HepG2 (cell line): ENCODE results near the gene RASGRP2. TPM values are rescaled to one million over a fixed set of nuclear protein-coding genes. Genes with fewer than 3 reads are reported as not detected.

Source experiments
- AGO1 ChIP-seq: fragments of 200-400 bp; formaldehyde crosslinking; IDR thresholded peaks from 2 replicates; pipeline ENCODE4 v1.6.1; 2017; ENCODE audit warnings: mild to moderate bottlenecking, low read depth, low read length, moderate library complexity; ENCODE audit not compliant: poor library complexity, severe bottlenecking
- ATF1 ChIP-seq: IDR thresholded peaks from 2 replicates; pipeline ENCODE4 v1.6.1; 2016; ENCODE audit warnings: mild to moderate bottlenecking, control low read depth
- ATF5 ChIP-seq: sonication (generic); formaldehyde crosslinking; IDR thresholded peaks from 2 replicates; pipeline ENCODE4 v1.4.0; 2020; ENCODE audit warnings: mild to moderate bottlenecking, low read depth, missing genetic modification reagents
- EP300 ChIP-seq, 3 experiments: sonication (generic) in 1 of 3; formaldehyde crosslinking in 1 of 3; IDR thresholded peaks; 2 replicates each; pipeline versions ENCODE4 v1.5.1 to v1.6.1; 2011 to 2020; ENCODE audit warnings: low read depth in 2 of 3, low read length in 2 of 3, borderline replicate concordance in 1 of 3, improper control_type of control experiment in 1 of 3, mild to moderate bottlenecking in 1 of 3, missing genetic modification reagents in 1 of 3, moderate library complexity in 1 of 3
- GPBP1L1 ChIP-seq: sonication (generic); formaldehyde crosslinking; IDR thresholded peaks from 2 replicates; pipeline ENCODE4 v1.5.0; 2020; ENCODE audit warnings: mild to moderate bottlenecking, missing genetic modification reagents
- KDM3A ChIP-seq: IDR thresholded peaks from 2 replicates; pipeline ENCODE4 v1.6.1; 2018; ENCODE audit warnings: low read depth, missing compliant biosample characterization
- MED8 ChIP-seq: sonication (generic); formaldehyde crosslinking; IDR thresholded peaks from 2 replicates; pipeline ENCODE4 v1.8.1; 2023; ENCODE audit warnings: mild to moderate bottlenecking, missing genetic modification reagents; ENCODE audit not compliant: insufficient replicate concordance
- MTF2 ChIP-seq: sonication (generic); formaldehyde crosslinking; IDR thresholded peaks from 2 replicates; pipeline ENCODE4 v1.5.0; 2020; ENCODE audit warnings: missing genetic modification reagents, borderline replicate concordance
- NFKB2 ChIP-seq: sonication (generic); formaldehyde crosslinking; IDR thresholded peaks from 2 replicates; pipeline ENCODE4 v1.4.0; 2020; ENCODE audit warnings: missing genetic modification reagents, borderline replicate concordance
- NFYB ChIP-seq: sonication (generic); formaldehyde crosslinking; IDR thresholded peaks from 2 replicates; pipeline ENCODE4 v1.4.0; 2020; ENCODE audit warnings: missing genetic modification reagents
- NFYC ChIP-seq: IDR thresholded peaks from 2 replicates; pipeline ENCODE4 v1.6.1; 2016; ENCODE audit warnings: missing genetic modification reagents, missing compliant biosample characterization
- NR2C2 ChIP-seq: sonication (generic); formaldehyde crosslinking; IDR thresholded peaks from 2 replicates; pipeline ENCODE4 v1.4.0; 2020; ENCODE audit warnings: missing genetic modification reagents, mild to moderate bottlenecking, moderate library complexity, borderline replicate concordance
- REL ChIP-seq: sonication (generic); formaldehyde crosslinking; conservative IDR thresholded peaks from 2 replicates; pipeline ENCODE4 v1.8.0; 2022; ENCODE audit warnings: mild to moderate bottlenecking, missing genetic modification reagents, moderate library complexity
- RXRB ChIP-seq: IDR thresholded peaks from 2 replicates; pipeline ENCODE4 v1.6.1; 2016; ENCODE audit warnings: borderline replicate concordance, missing genetic modification reagents, missing compliant biosample characterization
- TARDBP ChIP-seq: sonication (generic); formaldehyde crosslinking; IDR thresholded peaks from 2 replicates; pipeline ENCODE4 v1.8.0; 2022; ENCODE audit warnings: mild to moderate bottlenecking, missing genetic modification reagents
- THAP11 ChIP-seq: IDR thresholded peaks from 2 replicates; pipeline ENCODE4 v1.6.1; 2016; ENCODE audit warnings: missing biosample characterization, missing genetic modification reagents
- XRCC5 ChIP-seq: fragments of 200-400 bp; formaldehyde crosslinking; optimal IDR thresholded peaks from 2 replicates; pipeline ENCODE3; 2017; ENCODE audit warnings: mild to moderate bottlenecking, low read length
- YY1 ChIP-seq: IDR thresholded peaks from 2 replicates; pipeline ENCODE4 v1.6.1; 2011; ENCODE audit warnings: low read length, low read depth, moderate library complexity, mild to moderate bottlenecking; ENCODE audit not compliant: insufficient read depth, insufficient replicate concordance
- ZBTB21 ChIP-seq: sonication (generic); formaldehyde crosslinking; IDR thresholded peaks from 2 replicates; pipeline ENCODE4 v1.4.0; 2020; ENCODE audit warnings: missing genetic modification reagents
- ZBTB42 ChIP-seq: sonication (generic); formaldehyde crosslinking; IDR thresholded peaks from 2 replicates; pipeline ENCODE4 v1.5.0; 2020; ENCODE audit warnings: mild to moderate bottlenecking, missing genetic modification reagents
- ZBTB43 ChIP-seq: sonication (generic); formaldehyde crosslinking; conservative IDR thresholded peaks from 2 replicates; pipeline ENCODE4 v1.4.0; 2020; ENCODE audit warnings: missing genetic modification reagents
- ZC3H13 ChIP-seq: sonication (generic); formaldehyde crosslinking; IDR thresholded peaks from 2 replicates; pipeline ENCODE4 v1.8.1; 2023; ENCODE audit warnings: mild to moderate bottlenecking, missing genetic modification reagents, moderate library complexity
- ZNF430 ChIP-seq: sonication (generic); formaldehyde crosslinking; IDR thresholded peaks from 2 replicates; pipeline ENCODE4 v1.9.0; 2021; ENCODE audit warnings: mild to moderate bottlenecking, missing genetic modification reagents
- ZNF614 ChIP-seq: IDR thresholded peaks from 2 replicates; pipeline ENCODE4 v1.6.1; 2018; ENCODE audit warnings: missing biosample characterization, missing genetic modification reagents, inconsistent platforms, borderline replicate concordance
- ZNF784 ChIP-seq: sonication (generic); formaldehyde crosslinking; IDR thresholded peaks from 2 replicates; pipeline ENCODE4 v1.5.1; 2020; ENCODE audit warnings: missing genetic modification reagents, mild to moderate bottlenecking, borderline replicate concordance
- ZNF891 ChIP-seq: sonication (generic); formaldehyde crosslinking; IDR thresholded peaks from 2 replicates; pipeline ENCODE4 v1.5.0; 2020; ENCODE audit warnings: mild to moderate bottlenecking, missing genetic modification reagents
- polyA plus RNA-seq, 8 experiments: library from polyadenylated mRNA; depleted of rRNA in 3 of 8; stranded (reverse) in 7 of 8; unstranded in 1 of 8; fragments of >200 nt; fragmentation: Illumina TruSeq in 4 of 8; extraction: Trizol in 4 of 8; gene quantifications; 2 replicates each; pipeline versions ENCODE4 v1.2.1 to v1.2.3, GENCODE V29; 2011 to 2016; ENCODE audit warnings: low read depth in 4 of 8, missing spikeins in 1 of 8, mixed read lengths in 1 of 8; ENCODE audit not compliant: insufficient read depth in 1 of 8
- total RNA-seq, 5 experiments: library from RNA; depleted of rRNA; stranded (reverse); fragments of >200 nt; fragmentation: Illumina TruSeq; extraction: Trizol; gene quantifications; 2 replicates each; pipeline ENCODE4 v1.2.3, GENCODE V29; 2016; ENCODE audit warnings: low read depth in 1 of 5

Gene RASGRP2
- total and polyA plus RNA-seq, 2 of the 13 experiments (the other 11 are each of a cell fraction or from before 2014, with no cell fraction given), result 0.61 TPM; not detected in 1

DNA sequence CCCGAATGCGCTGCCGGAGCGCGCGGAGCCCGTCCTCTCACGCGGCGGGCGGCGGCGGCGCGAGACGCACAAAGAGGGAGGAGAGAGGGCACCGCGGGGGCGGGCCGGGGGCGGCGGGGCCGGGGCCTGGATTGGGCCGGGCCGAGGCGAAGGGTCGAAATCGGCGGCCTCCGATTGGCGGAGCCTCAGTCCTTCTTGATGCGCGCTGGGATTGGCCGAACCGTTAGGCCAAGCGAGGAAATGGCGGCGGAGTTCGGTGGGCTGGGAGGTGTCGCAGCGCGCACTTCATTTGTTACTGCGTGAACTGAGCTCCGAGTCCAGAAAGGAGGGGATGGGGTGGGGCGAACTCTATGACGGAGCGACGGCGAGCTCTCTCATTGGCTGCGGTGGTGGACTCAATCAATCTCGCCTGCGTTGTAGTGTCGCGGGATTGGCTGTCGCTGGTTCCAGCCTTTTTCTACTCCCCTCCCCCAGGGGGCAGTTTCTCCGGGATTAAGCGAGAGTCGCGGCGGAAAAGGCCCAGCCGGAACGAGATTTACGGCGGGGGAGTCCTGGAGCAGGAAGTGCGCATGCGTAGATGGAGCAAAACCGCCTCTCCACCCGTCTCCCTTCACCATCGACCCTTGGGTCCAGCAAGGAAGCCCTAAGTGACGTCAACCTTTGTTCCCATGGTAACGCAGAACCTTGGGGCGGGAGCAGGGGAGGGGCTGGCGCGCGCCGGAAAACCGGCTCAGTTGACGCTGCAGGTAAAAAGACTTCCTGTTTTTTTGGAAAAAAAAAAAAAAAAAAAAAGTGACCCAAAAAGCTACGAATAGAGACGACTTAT is 34.7 kb upstream of the RASGRP2 start, which contains the start of gene SF1 (continued):
- TF ChIP-seq ZBTB43 (no peak), MED8 (peak; percentile 46), ZNF784 (CRISPR knock-in tag) (no peak), NR2C2 (peak; percentile 68), KDM3A (no peak; the same call in 1 of the 2 replicates), NFKB2 (CRISPR knock-in tag) (peak; percentile 57; the same call in 1 of the 2 replicates), ATF1 (CRISPR knock-in tag) (peak; percentile 76), ZNF614 (0 out of 2 replicates have a peak, but pooled peaks have one; percentile 45), RXRB (CRISPR knock-in tag) (no peak), AGO1 (peak; percentile 44), REL (0 out of 2 replicates have a peak, but pooled peaks have one; percentile 61), ZNF430 (CRISPR knock-in tag) (peak; percentile 44; the same call in 1 of the 2 replicates), ZNF891 (no peak), NFYB (CRISPR knock-in tag) (peak; percentile 88), EP300 (IDR thresholded peaks at IDR 0.05; ENCODE audit: low read depth in 2 of 2, low read length in 2 of 2) (0 out of 4 replicates have a peak, but pooled peaks of 1 of the 2 experiments have one; percentile 6), EP300 (CRISPR knock-in tag; IDR thresholded peaks at IDR 0.05; ENCODE audit: borderline replicate concordance) (no peak; the same call in 1 of the 2 replicates), ATF5 (CRISPR knock-in tag) (no peak), ZBTB21 (CRISPR knock-in tag) (peak; percentile 72), ZC3H13 (CRISPR knock-in tag) (peak; percentile 83), ZBTB42 (CRISPR knock-in tag) (no peak), TARDBP (CRISPR knock-in tag) (peak; percentile 66), GPBP1L1 (CRISPR knock-in tag) (no peak), THAP11 (CRISPR knock-in tag) (peak; percentile 87), XRCC5 (peak; percentile 67), NFYC (CRISPR knock-in tag) (peak; percentile 83), MTF2 (CRISPR knock-in tag) (no peak), YY1 (peak; percentile 92)
